IMR-90 (cell line): Measurements from ENCODE around the gene INO80.

Source experiments
- CEBPB ChIP-seq: IDR thresholded peaks from 2 replicates; pipeline ENCODE4 v1.6.1; 2012; ENCODE audit warnings: low read depth, low read length, improper control_type of control experiment
- CTCF ChIP-seq: conservative IDR thresholded peaks from 2 replicates; pipeline ENCODE4 v1.5.1; 2012; ENCODE audit warnings: mild to moderate bottlenecking, low read depth, low read length, improper control_type of control experiment
- MXI1 ChIP-seq: IDR thresholded peaks from 2 replicates; pipeline ENCODE4 v1.6.1; 2012; ENCODE audit warnings: low read depth, mild to moderate bottlenecking, low read length, moderate library complexity, borderline replicate concordance
- POLR2A ChIP-seq: IDR thresholded peaks from 2 replicates; pipeline ENCODE4 v1.6.1; 2012; ENCODE audit warnings: mild to moderate bottlenecking, low read depth, low read length
- RCOR1 ChIP-seq: IDR thresholded peaks from 2 replicates; pipeline ENCODE4 v1.6.1; 2012; ENCODE audit warnings: mild to moderate bottlenecking, low read length, improper control_type of control experiment; ENCODE audit not compliant: insufficient replicate concordance
- RFX5 ChIP-seq: IDR thresholded peaks from 2 replicates; pipeline ENCODE4 v1.8.0; 2012; ENCODE audit warnings: low read depth, mild to moderate bottlenecking, low read length, moderate library complexity

- TF ChIP-seq CEBPB (no peak), RCOR1 (no peak), RFX5 (no peak), CTCF (no peak), POLR2A (no peak), MXI1 (no peak)
These were observed 95.8 kb downstream of the INO80 start for GRCh38 chr15:41020311-41020710.
